GM23248 (cell line): ENCODE results near the gene AGFG1.

Source experiments
- EZH2 ChIP-seq: fragments of 200-600 bp; sonication (generic); IDR thresholded peaks from 2 replicates; pipeline ENCODE4 v1.6.1; 2018; ENCODE audit warnings: antibody characterized with exemption, mild to moderate bottlenecking; ENCODE audit not compliant: insufficient read depth, poor library complexity, severe bottlenecking
- EZH2phosphoT487 ChIP-seq: fragments of 200-600 bp; sonication (generic); IDR thresholded peaks from 2 replicates; pipeline ENCODE4 v1.6.1; 2018; ENCODE audit warnings: antibody characterized with exemption, moderate library complexity, mild to moderate bottlenecking, low read depth; ENCODE audit not compliant: insufficient read depth

GRCh38 chr2:227529871-227530270 lies 57.9 kb downstream of the AGFG1 start:
- no peak for TF ChIP-seq EZH2phosphoT487
- TF ChIP-seq EZH2: no peak
